ENCODE results near the gene SSMEM1. TPM values are rescaled to one million over a fixed set of nuclear protein-coding genes. Genes with fewer than 3 reads are reported as not detected.

Gene SSMEM1
- total and polyA plus RNA-seq, 2 of the 4 experiments (the other 2 are of a cell fraction), result 0.07 TPM; not detected in 1

DNA sequence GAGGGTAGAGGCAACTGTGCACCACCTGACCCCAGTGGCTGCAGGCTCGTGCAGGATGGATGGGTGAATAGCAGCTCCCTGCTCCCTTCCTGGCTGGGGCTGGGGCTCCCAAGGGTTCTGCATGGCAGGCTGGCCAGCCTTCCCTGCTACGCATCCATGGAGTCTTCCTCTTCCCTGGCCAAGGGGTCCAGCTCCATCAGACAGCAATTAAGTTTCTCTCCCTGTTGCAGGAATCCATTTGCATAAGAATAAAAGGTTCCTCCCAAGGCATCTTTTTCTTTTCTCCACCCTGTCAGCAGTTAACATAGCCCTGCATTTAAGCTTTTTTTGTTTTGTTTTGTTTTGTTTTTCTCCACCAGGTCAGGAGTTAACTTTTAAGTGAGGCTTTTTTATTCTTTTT lies 49.0 kb downstream of the SSMEM1 start:
- Histone ChIP-seq H3K4ac (ENCODE audit: low read depth, low read length) (no peak overlapping the region), H3K4me1 (ENCODE audit: control insufficient read depth, insufficient read depth, low read length) (no peaks in the 10 kb centered on the region), H3K4me2 (ENCODE audit: low read depth, low read length) (no peak overlapping the region), H3K56ac (ENCODE audit: extremely low read depth, insufficient read depth, low read length) (no peak overlapping the region), H3K79me1 (ENCODE audit: low read depth in 1 of 2, low read length in 2 of 2) (no peaks in the 10 kb centered on the region), H2BK120ac (ENCODE audit: low read depth, low read length) (no peak overlapping the region), H3K14ac (replicated peaks; ENCODE audit: low read depth, low read length) (no peak overlapping the region), H3K36me3 (ENCODE audit: control insufficient read depth, insufficient read depth, low read length) (no peaks in the 10 kb centered on the region), H3K18ac (ENCODE audit: low read depth, low read length) (no peak overlapping the region), H3K9me1 (ENCODE audit: insufficient read depth, low read length) (no peaks in the 10 kb centered on the region), H3K9ac (ENCODE audit: low read depth, low read length) (no peak overlapping the region), H2BK20ac (ENCODE audit: low read depth, low read length) (no peak overlapping the region), H3K27me3 (ENCODE audit: control insufficient read depth, insufficient read depth, low read length) (no peaks in the 10 kb centered on the region), H3K27ac (ENCODE audit: insufficient read depth, low read length) (no peak overlapping the region), H2BK5ac (ENCODE audit: low read depth, low read length, poor library complexity, severe bottlenecking) (no peak overlapping the region), H2AK9ac (replicated peaks; ENCODE audit: low read depth, low read length, poor library complexity) (no peak overlapping the region), H4K8ac (ENCODE audit: low read depth in 2 of 2, low read length in 2 of 2) (no peak overlapping the region), H2AFZ (replicated peaks; ENCODE audit: low read length, poor library complexity) (no peak overlapping the region), H2BK15ac (ENCODE audit: low read depth, low read length) (no peak overlapping the region), H4K91ac (ENCODE audit: insufficient read depth, low read depth, low read length) (no peak overlapping the region), H3K9me3 (ENCODE audit: control insufficient read depth, insufficient read depth, low read length) (peaks cover 28% of the 10 kb centered on the region), H2AK5ac (ENCODE audit: low read depth, low read length) (no peak overlapping the region), H3K4me3 (ENCODE audit: insufficient read depth, low read depth, low read length) (no peak overlapping the region), H4K20me1 (ENCODE audit: insufficient read depth, low read length) (no peaks in the 10 kb centered on the region), H4K5ac (ENCODE audit: low read depth, low read length) (no peak overlapping the region), H3K23ac (ENCODE audit: low read depth, low read length) (no peak overlapping the region)
- CTCF ChIA-PET, result no interaction called here
- no TSS peak for BruUV-seq (replicated peaks)
- in situ Hi-C loops (cut with MboI; ENCODE audit: low sequenced_read_pairs) (no loop called here), dilution Hi-C loops (cut with HindIII; ENCODE audit: low sequenced_read_pairs, unreplicated experiment) (no loop called here), intact Hi-C loops (cut with micrococcal nuclease) (no loop called here)
- DNase-seq, result no peak
- ATAC-seq (ENCODE audit: low read depth), result no peak
- POLR2A ChIA-PET (ENCODE audit: unreplicated experiment), result no interaction called here
- no peak for TF ChIP-seq POLR2A (IDR thresholded peaks at IDR 0.05; ENCODE audit: low read depth, low read length)
- TF ChIP-seq, protein P1, sequence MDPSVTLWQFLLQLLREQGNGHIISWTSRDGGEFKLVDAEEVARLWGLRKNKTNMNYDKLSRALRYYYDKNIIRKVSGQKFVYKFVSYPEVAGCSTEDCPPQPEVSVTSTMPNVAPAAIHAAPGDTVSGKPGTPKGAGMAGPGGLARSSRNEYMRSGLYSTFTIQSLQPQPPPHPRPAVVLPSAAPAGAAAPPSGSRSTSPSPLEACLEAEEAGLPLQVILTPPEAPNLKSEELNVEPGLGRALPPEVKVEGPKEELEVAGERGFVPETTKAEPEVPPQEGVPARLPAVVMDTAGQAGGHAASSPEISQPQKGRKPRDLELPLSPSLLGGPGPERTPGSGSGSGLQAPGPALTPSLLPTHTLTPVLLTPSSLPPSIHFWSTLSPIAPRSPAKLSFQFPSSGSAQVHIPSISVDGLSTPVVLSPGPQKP (IDR thresholded peaks at IDR 0.05; ENCODE audit: borderline replicate concordance, low read depth, low read length), result no peak
- TF ChIP-seq SMC3 (IDR thresholded peaks at IDR 0.05; ENCODE audit: low read depth, low read length), result no peak
- TF ChIP-seq, protein P2, sequence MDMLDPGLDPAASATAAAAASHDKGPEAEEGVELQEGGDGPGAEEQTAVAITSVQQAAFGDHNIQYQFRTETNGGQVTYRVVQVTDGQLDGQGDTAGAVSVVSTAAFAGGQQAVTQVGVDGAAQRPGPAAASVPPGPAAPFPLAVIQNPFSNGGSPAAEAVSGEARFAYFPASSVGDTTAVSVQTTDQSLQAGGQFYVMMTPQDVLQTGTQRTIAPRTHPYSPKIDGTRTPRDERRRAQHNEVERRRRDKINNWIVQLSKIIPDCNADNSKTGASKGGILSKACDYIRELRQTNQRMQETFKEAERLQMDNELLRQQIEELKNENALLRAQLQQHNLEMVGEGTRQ (IDR thresholded peaks at IDR 0.05; ENCODE audit: low read depth, low read length), result no peak
- 80% methylated on average over 1 of the region's 2 CpGs; no CpG with 5 or more reads in 1 of the 2 experiments for WGBS, 2 experiments (ENCODE audit: extremely low coverage in 2 of 2, insufficient read length in 1 of 2)

Data from IMR-90 (cell line).